Neural crest cell (in vitro differentiated cells): ENCODE results near the gene CASK. TPM values are rescaled to one million over a fixed set of nuclear protein-coding genes. Genes with fewer than 3 reads are reported as not detected.
"Not testable (repeated sequence)": the region's sequence is repeated elsewhere in the genome, so short reads cannot be mapped to it uniquely, and the experiment has no call there.

Experiments
- DNase-seq: peaks from one replicate; pipeline ENCODE4 v3.0.0; 2021; ENCODE audit warnings: low read depth, mixed read lengths, low spot score
- H3K27ac Mint-ChIP-seq: one replicate; pipeline ENCODE4 v1.8.0; 2021; ENCODE audit warnings: mild to moderate bottlenecking, mixed read lengths; ENCODE audit not compliant: unreplicated experiment
- H3K27me3 Mint-ChIP-seq: 2 replicates; pipeline ENCODE4 v1.8.0; 2021; ENCODE audit warnings: low read depth, mild to moderate bottlenecking, mixed read lengths
- H3K36me3 Mint-ChIP-seq: 2 replicates; pipeline ENCODE4 v1.8.0; 2021; ENCODE audit warnings: low read depth, mild to moderate bottlenecking, mixed read lengths
- H3K4me1 Mint-ChIP-seq: 2 replicates; pipeline ENCODE4 v1.8.0; 2021; ENCODE audit warnings: mixed read lengths
- H3K4me3 Mint-ChIP-seq: one replicate; pipeline ENCODE4 v1.8.0; 2021; ENCODE audit warnings: mild to moderate bottlenecking, mixed read lengths
- H3K9me3 Mint-ChIP-seq: 2 replicates; pipeline ENCODE4 v1.8.0; 2021; ENCODE audit warnings: mixed read lengths
- total RNA-seq: library from RNA; stranded (reverse); gene quantifications from 2 replicates; pipeline ENCODE4 v1.2.1, GENCODE V29; 2021
- TF ChIP-seq, protein P1 (sequence below): fragments of 200-600 bp; sonication (generic); conservative IDR thresholded peaks from 2 replicates; pipeline ENCODE4 v1.5.0; 2021; ENCODE audit warnings: antibody characterized with exemption, mild to moderate bottlenecking

Gene CASK
- total RNA-seq, 1 donor from 2014 or later = 57.8 TPM

DNA sequence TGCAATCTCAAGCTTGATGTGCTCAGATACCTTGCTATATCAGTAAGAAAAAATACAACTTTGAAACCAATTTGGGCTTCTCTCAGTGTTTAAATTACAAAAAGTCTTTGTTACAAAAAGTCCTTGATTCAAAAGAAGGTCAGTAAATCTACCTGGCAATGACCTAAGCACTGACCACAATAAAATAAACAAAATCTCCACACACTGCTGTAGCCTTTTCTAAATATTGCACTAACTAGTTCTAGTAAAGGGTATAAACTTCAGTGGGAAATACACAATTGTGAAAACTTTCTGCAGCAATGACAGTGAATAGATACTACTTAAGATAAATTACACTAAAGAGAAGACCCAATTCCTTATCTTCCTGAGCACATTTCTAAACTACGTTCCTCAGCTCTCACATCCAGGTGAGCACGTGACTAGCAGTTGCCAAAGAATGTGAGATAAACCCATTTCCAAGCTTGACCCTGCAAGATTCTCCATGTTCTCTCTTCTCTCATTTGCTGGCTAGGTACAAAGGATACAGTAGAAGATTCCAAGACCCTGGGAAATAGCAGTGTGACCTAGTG is 316.0 kb downstream of the CASK start:
- Mint-ChIP-seq H3K4me1 (peaks cover 5% of the 10 kb centered on the region), H3K9me3 (peaks cover 2% of the 10 kb centered on the region), H3K27ac (no peak overlapping the region), H3K27me3 (no peaks in the 10 kb centered on the region), H3K36me3 (peaks cover 10% of the 10 kb centered on the region), H3K4me3 (no peak overlapping the region)
- TF ChIP-seq, protein P1, sequence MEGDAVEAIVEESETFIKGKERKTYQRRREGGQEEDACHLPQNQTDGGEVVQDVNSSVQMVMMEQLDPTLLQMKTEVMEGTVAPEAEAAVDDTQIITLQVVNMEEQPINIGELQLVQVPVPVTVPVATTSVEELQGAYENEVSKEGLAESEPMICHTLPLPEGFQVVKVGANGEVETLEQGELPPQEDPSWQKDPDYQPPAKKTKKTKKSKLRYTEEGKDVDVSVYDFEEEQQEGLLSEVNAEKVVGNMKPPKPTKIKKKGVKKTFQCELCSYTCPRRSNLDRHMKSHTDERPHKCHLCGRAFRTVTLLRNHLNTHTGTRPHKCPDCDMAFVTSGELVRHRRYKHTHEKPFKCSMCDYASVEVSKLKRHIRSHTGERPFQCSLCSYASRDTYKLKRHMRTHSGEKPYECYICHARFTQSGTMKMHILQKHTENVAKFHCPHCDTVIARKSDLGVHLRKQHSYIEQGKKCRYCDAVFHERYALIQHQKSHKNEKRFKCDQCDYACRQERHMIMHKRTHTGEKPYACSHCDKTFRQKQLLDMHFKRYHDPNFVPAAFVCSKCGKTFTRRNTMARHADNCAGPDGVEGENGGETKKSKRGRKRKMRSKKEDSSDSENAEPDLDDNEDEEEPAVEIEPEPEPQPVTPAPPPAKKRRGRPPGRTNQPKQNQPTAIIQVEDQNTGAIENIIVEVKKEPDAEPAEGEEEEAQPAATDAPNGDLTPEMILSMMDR = no peak
- DNase-seq = no peak

DNA sequence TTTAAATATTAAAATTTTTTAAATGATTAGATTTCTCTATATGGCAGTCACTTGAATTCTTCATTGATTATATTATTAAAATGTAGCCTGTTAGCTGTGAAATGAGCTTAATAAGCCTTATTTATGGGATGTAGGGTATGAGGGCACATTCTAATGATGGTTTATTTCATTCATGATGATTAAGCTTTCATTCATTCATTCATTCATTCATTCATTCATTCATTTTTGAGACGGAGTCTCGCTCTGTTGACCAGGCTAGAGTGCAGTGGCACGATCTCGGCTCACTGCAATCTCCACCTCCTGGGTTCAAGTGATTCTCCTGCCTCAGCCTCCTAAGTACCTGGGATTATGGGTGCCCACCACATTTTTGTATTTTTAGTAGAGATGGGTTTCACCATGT is 317.3 kb downstream of the CASK start:
- not testable (repeated sequence) for H3K36me3 Mint-ChIP-seq, H3K9me3 Mint-ChIP-seq, DNase-seq, H3K4me3 Mint-ChIP-seq, H3K27ac Mint-ChIP-seq, H3K27me3 Mint-ChIP-seq, H3K4me1 Mint-ChIP-seq

DNA sequence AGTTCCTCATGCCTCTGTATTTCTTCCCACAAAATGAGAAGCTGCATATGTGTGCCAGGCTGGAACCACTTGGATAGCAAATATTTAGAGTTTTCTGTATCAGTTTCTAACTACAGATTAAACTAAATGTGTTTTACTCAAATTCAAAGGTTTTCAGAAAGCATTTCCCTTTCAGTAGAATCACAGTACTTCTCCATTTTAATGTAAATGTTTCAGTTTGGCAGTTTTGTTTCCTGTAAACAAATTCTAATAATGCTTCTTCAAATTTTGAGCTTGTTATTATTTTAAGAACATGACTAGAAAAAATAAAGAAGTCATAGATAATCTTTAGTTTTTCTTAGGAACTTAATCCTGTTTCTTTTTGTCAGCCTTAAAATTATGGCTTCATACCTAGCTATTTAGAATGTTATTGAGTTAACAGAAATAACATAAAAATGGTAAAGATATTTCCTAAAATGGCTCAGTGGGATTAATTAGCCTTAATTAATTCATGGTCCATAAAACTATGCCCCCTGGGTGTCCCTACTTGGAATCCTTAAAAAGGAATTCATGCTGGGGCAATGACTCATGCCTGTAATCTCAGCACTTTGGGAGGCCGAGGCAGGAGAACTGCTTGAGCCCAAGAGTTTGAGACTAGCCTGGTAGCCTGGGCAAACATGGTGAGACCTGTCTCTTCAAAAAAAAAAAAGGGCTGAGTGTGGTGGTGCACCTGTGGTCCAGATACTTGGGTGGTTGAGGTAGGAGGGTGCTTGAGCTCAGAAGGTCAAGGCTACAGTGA is 318.4 kb downstream of the CASK start:
- H3K36me3 Mint-ChIP-seq = peaks cover 12% of the 10 kb centered on the region
- DNase-seq = no peak

DNA sequence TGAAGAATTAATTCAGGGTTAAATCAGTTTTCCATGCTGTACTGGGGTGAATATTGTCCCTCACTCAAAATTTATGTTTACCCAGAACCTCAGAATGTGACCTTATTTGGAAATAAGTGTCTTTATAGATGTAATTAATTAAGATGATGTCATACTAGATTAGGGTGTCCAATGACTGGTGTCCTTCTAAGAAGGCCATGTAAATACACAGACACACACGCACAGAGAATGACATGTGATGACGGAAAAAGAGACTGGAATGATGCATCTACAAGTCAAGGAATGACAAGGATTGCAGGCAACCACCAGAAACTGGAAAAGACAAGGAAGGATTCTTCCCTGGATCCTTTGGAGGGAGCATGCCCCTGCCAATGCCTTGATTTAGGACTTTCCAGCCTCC is 319.2 kb downstream of the CASK start:
- no peak overlapping the region for H3K27ac Mint-ChIP-seq
- DNase-seq = no peak
- H3K27me3 Mint-ChIP-seq = no peaks in the 10 kb centered on the region
- peaks cover 7% of the 10 kb centered on the region for H3K9me3 Mint-ChIP-seq
- H3K4me1 Mint-ChIP-seq = peaks cover 11% of the 10 kb centered on the region
- TF ChIP-seq, protein P1 = no peak
- H3K4me3 Mint-ChIP-seq = no peak overlapping the region
- peaks cover 12% of the 10 kb centered on the region for H3K36me3 Mint-ChIP-seq

More for the DNA sequence above, 318.4 kb downstream of the CASK start:
- TF ChIP-seq, protein P1 = no peak
- Mint-ChIP-seq H3K9me3 (peaks cover 7% of the 10 kb centered on the region), H3K27ac (no peak overlapping the region), H3K4me1 (peaks cover 11% of the 10 kb centered on the region), H3K27me3 (no peaks in the 10 kb centered on the region), H3K4me3 (no peak overlapping the region)

DNA sequence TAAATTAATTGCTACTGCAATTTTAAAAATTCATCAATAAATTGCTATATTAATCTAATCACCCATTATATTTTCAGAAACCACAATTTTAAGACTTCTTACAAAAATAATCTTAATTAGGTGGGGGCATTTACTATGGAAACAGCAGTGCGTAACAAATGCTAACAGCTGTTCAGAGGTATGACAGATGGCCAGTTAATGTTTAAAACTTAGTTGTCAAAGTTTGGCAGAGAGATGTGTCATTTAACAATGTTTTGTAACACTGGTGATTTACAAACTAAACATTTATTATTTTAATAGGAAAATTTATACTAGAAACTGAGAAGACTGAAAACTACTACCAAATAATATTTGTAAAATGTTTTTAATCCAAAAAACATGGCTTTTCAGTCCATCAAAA is 319.8 kb downstream of the CASK start:
- H3K9me3 Mint-ChIP-seq = peaks cover 7% of the 10 kb centered on the region
- no peak overlapping the region for H3K4me3 Mint-ChIP-seq
- H3K4me1 Mint-ChIP-seq = peaks cover 11% of the 10 kb centered on the region
- DNase-seq = no peak
- H3K27ac Mint-ChIP-seq = no peak overlapping the region
- H3K36me3 Mint-ChIP-seq = peaks cover 12% of the 10 kb centered on the region
- H3K27me3 Mint-ChIP-seq = no peaks in the 10 kb centered on the region
- TF ChIP-seq, protein P1 = no peak

DNA sequence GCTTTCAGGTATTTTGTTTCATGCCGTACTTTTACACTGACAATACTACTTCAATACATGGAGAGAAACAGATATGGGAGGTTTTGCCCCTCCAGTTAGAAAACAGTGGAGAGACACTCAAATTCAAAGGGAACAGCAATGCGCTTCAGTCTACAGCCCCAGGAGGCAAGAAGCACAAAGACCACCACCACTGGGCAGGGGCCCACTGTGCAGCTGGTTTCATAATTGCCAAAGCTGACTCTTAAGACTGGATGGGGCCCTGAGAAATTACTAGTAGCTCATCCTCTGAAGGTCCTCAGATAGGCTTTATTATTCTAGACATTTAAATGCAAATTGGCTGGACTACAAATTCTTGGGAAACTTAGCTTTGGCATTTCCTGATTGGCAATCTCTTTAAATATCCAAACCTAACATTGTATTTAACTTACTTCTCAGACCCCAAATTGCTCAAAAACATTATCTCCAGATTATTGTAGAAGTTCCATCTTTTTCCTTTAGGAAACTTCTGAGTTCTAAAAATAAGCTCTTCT is 320.5 kb downstream of the CASK start:
- DNase-seq = no peak
- Mint-ChIP-seq H3K4me1 (peaks cover 11% of the 10 kb centered on the region), H3K4me3 (no peak overlapping the region), H3K9me3 (peaks cover 7% of the 10 kb centered on the region), H3K27me3 (no peaks in the 10 kb centered on the region), H3K36me3 (peaks cover 12% of the 10 kb centered on the region), H3K27ac (no peak overlapping the region)
- TF ChIP-seq, protein P1 = no peak
